ENCODE data around the gene ONECUT1.

GRCh38 chr15:52759969-52760368, 30.2 kb downstream of the ONECUT1 start:
- TF ChIP-seq JUN (CRISPR knock-in tag; IDR thresholded peaks at IDR 0.05) (no peak), CTCF (IDR thresholded peaks at IDR 0.05) (0 out of 2 replicates have a peak, but pooled peaks have one; percentile 20), USF2 (CRISPR knock-in tag; IDR thresholded peaks at IDR 0.05) (no peak), TEAD4 (CRISPR knock-in tag; IDR thresholded peaks at IDR 0.05) (no peak), ELF4 (CRISPR knock-in tag; IDR thresholded peaks at IDR 0.05; ENCODE audit: low read depth) (no peak), ZNF219 (CRISPR knock-in tag; IDR thresholded peaks at IDR 0.05; ENCODE audit: borderline replicate concordance) (no peak), MAX (CRISPR knock-in tag; IDR thresholded peaks at IDR 0.05) (no peak), SP1 (CRISPR knock-in tag; conservative IDR thresholded peaks at IDR 0.05) (no peak), ESRRA (CRISPR knock-in tag; IDR thresholded peaks at IDR 0.05; ENCODE audit: borderline replicate concordance) (no peak), ATF1 (CRISPR knock-in tag; IDR thresholded peaks at IDR 0.05) (no peak), MLX (CRISPR knock-in tag; IDR thresholded peaks at IDR 0.05) (no peak), CREM (CRISPR knock-in tag; IDR thresholded peaks at IDR 0.05) (no peak), ETV6 (CRISPR knock-in tag; IDR thresholded peaks at IDR 0.05) (no peak)
